HepG2 (cell line): ENCODE measurements around the gene WNT5B. TPM values are rescaled to one million over a fixed set of nuclear protein-coding genes. Genes with fewer than 3 reads are reported as not detected.

Source experiments
- ARHGAP35 ChIP-seq: sonication (generic); formaldehyde crosslinking; IDR thresholded peaks from 2 replicates; pipeline ENCODE4 v1.9.0; 2022; ENCODE audit warnings: mild to moderate bottlenecking, inconsistent platforms, moderate library complexity, missing genetic modification reagents, borderline replicate concordance
- CHD4 ChIP-seq: fragments of 200-600 bp; sonication (generic); IDR thresholded peaks from 2 replicates; pipeline ENCODE4 v1.7.0; 2017; ENCODE audit warnings: mild to moderate bottlenecking, low read length, borderline replicate concordance
- GATAD1 ChIP-seq: IDR thresholded peaks from 2 replicates; pipeline ENCODE4 v1.6.1; 2016; ENCODE audit warnings: missing genetic modification reagents, missing compliant biosample characterization
- MED1 ChIP-seq: sonication (generic); formaldehyde crosslinking; IDR thresholded peaks from 2 replicates; pipeline ENCODE4 v1.4.0; 2020; ENCODE audit warnings: missing genetic modification reagents
- MTF2 ChIP-seq: sonication (generic); formaldehyde crosslinking; IDR thresholded peaks from 2 replicates; pipeline ENCODE4 v1.5.0; 2020; ENCODE audit warnings: missing genetic modification reagents, borderline replicate concordance
- PAF1 ChIP-seq: IDR thresholded peaks from 2 replicates; pipeline ENCODE4 v1.6.1; 2016; ENCODE audit warnings: missing genetic modification reagents, missing compliant biosample characterization
- RNF2 ChIP-seq: fragments of 450-650 bp; conservative IDR thresholded peaks from 2 replicates; pipeline ENCODE4 v1.6.1; 2016; ENCODE audit warnings: low read depth
- SIX1 ChIP-seq: sonication (generic); formaldehyde crosslinking; IDR thresholded peaks from 2 replicates; pipeline ENCODE4 v1.4.0; 2020; ENCODE audit warnings: missing genetic modification reagents, borderline replicate concordance
- ZBTB21 ChIP-seq: sonication (generic); formaldehyde crosslinking; IDR thresholded peaks from 2 replicates; pipeline ENCODE4 v1.4.0; 2020; ENCODE audit warnings: missing genetic modification reagents
- ZNF232 ChIP-seq: sonication (generic); formaldehyde crosslinking; IDR thresholded peaks from 2 replicates; pipeline ENCODE4 v1.4.0; 2020; ENCODE audit warnings: missing genetic modification reagents, borderline replicate concordance
- ZNF335 ChIP-seq: sonication (generic); formaldehyde crosslinking; IDR thresholded peaks from 2 replicates; pipeline ENCODE4 v1.4.0; 2020; ENCODE audit warnings: missing genetic modification reagents
- ZNF629 ChIP-seq: sonication (generic); formaldehyde crosslinking; conservative IDR thresholded peaks from 2 replicates; pipeline ENCODE4 v1.5.0; 2020; ENCODE audit warnings: missing genetic modification reagents
- ZNF713 ChIP-seq: sonication (generic); formaldehyde crosslinking; IDR thresholded peaks from 2 replicates; pipeline ENCODE4 v1.4.0; 2020; ENCODE audit warnings: mild to moderate bottlenecking, missing genetic modification reagents
- ZNF782 ChIP-seq: sonication (generic); formaldehyde crosslinking; IDR thresholded peaks from 2 replicates; pipeline ENCODE4 v1.4.0; 2020; ENCODE audit warnings: missing genetic modification reagents, mild to moderate bottlenecking, borderline replicate concordance
- ZSCAN20 ChIP-seq: sonication (generic); formaldehyde crosslinking; IDR thresholded peaks from 2 replicates; pipeline ENCODE4 v1.4.0; 2020; ENCODE audit warnings: missing genetic modification reagents, mild to moderate bottlenecking, borderline replicate concordance
- ZSCAN21 ChIP-seq: sonication (generic); formaldehyde crosslinking; IDR thresholded peaks from 2 replicates; pipeline ENCODE4 v1.8.0; 2022; ENCODE audit warnings: mild to moderate bottlenecking, missing genetic modification reagents, moderate library complexity, borderline replicate concordance
- polyA plus RNA-seq, 8 experiments: library from polyadenylated mRNA; depleted of rRNA in 3 of 8; stranded (reverse) in 7 of 8; unstranded in 1 of 8; fragments of >200 nt; fragmentation: Illumina TruSeq in 4 of 8; extraction: Trizol in 4 of 8; gene quantifications; 2 replicates each; pipeline versions ENCODE4 v1.2.1 to v1.2.3, GENCODE V29; 2011 to 2016; ENCODE audit warnings: low read depth in 4 of 8, missing spikeins in 1 of 8, mixed read lengths in 1 of 8; ENCODE audit not compliant: insufficient read depth in 1 of 8
- total RNA-seq, 5 experiments: library from RNA; depleted of rRNA; stranded (reverse); fragments of >200 nt; fragmentation: Illumina TruSeq; extraction: Trizol; gene quantifications; 2 replicates each; pipeline ENCODE4 v1.2.3, GENCODE V29; 2016; ENCODE audit warnings: low read depth in 1 of 5
- TF ChIP-seq, protein P1 (sequence below): sonication (generic); formaldehyde crosslinking; IDR thresholded peaks from 2 replicates; pipeline ENCODE4 v1.4.0; 2020; ENCODE audit warnings: missing genetic modification reagents, borderline replicate concordance
- TF ChIP-seq, protein P2 (sequence below): sonication (generic); formaldehyde crosslinking; IDR thresholded peaks from 2 replicates; pipeline ENCODE4 v1.4.0; 2020; ENCODE audit warnings: missing genetic modification reagents
- TF ChIP-seq, protein P3 (sequence below): sonication (generic); formaldehyde crosslinking; conservative IDR thresholded peaks from 2 replicates; pipeline ENCODE4 v1.8.0; 2022; ENCODE audit warnings: missing genetic modification reagents

The WNT5B gene
- total and polyA plus RNA-seq, 2 of the 13 experiments (the other 11 are each of a cell fraction or from before 2014, with no cell fraction given): 0.04 TPM; not detected in 1

DNA sequence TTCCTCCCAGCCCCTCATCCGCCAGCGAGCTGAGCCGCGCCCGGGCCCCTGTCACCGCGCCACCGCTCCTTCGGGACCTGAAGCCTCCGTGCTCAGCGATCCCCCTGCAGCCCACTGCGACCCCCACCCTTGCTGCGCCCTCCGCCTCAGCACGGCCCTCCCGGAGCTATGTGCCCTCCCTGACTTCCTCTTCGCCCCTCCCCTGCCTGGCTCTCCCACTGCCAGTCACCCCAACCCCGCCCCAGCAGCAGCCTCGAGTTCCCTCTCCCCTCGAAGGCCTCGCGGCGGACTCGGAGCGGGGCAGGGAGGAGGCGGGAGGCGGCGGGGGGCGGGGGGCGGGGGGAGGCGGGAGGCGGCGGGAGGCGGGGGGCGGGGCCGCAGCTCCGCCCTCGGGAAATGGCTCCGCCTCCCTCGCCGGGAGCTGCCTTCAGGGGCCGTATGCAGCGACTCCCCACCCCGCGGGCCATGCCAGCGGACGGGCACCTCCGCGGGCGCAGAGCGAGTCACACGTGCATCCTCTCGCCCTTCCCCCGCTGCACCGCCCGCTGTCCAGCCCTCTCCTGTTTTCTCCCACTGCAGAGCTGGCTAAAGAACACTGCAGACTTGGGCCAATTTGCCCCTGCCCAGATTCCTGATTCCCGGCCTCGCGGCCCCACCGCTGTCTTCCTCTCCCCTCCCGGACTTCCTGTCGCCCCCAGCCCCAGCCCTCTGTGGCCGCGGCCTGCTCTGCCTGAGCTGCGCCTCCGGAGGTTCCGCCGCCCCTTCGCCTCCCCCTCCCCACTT, 32.7 kb downstream of the WNT5B start (continued):
- TF ChIP-seq, protein P1, sequence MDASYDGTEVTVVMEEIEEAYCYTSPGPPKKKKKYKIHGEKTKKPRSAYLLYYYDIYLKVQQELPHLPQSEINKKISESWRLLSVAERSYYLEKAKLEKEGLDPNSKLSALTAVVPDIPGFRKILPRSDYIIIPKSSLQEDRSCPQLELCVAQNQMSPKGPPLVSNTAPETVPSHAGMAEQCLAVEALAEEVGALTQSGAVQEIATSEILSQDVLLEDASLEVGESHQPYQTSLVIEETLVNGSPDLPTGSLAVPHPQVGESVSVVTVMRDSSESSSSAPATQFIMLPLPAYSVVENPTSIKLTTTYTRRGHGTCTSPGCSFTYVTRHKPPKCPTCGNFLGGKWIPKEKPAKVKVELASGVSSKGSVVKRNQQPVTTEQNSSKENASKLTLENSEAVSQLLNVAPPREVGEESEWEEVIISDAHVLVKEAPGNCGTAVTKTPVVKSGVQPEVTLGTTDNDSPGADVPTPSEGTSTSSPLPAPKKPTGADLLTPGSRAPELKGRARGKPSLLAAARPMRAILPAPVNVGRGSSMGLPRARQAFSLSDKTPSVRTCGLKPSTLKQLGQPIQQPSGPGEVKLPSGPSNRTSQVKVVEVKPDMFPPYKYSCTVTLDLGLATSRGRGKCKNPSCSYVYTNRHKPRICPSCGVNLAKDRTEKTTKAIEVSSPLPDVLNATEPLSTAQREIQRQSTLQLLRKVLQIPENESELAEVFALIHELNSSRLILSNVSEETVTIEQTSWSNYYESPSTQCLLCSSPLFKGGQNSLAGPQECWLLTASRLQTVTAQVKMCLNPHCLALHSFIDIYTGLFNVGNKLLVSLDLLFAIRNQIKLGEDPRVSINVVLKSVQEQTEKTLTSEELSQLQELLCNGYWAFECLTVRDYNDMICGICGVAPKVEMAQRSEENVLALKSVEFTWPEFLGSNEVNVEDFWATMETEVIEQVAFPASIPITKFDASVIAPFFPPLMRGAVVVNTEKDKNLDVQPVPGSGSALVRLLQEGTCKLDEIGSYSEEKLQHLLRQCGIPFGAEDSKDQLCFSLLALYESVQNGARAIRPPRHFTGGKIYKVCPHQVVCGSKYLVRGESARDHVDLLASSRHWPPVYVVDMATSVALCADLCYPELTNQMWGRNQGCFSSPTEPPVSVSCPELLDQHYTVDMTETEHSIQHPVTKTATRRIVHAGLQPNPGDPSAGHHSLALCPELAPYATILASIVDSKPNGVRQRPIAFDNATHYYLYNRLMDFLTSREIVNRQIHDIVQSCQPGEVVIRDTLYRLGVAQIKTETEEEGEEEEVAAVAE (CRISPR knock-in tag): no peak
- TF ChIP-seq ZSCAN21 (CRISPR knock-in tag): peak; percentile 47; the same call in 1 of the 2 replicates
- no peak for TF ChIP-seq ZNF782 (CRISPR knock-in tag)
- TF ChIP-seq, protein P2, sequence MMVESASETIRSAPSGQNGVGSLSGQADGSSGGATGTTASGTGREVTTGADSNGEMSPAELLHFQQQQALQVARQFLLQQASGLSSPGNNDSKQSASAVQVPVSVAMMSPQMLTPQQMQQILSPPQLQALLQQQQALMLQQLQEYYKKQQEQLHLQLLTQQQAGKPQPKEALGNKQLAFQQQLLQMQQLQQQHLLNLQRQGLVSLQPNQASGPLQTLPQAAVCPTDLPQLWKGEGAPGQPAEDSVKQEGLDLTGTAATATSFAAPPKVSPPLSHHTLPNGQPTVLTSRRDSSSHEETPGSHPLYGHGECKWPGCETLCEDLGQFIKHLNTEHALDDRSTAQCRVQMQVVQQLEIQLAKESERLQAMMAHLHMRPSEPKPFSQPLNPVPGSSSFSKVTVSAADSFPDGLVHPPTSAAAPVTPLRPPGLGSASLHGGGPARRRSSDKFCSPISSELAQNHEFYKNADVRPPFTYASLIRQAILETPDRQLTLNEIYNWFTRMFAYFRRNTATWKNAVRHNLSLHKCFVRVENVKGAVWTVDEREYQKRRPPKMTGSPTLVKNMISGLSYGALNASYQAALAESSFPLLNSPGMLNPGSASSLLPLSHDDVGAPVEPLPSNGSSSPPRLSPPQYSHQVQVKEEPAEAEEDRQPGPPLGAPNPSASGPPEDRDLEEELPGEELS (CRISPR knock-in tag): no peak
- TF ChIP-seq MTF2: no peak
- no peak for TF ChIP-seq PAF1 (CRISPR knock-in tag)
- TF ChIP-seq ZNF232 (CRISPR knock-in tag): no peak
- TF ChIP-seq GATAD1 (CRISPR knock-in tag): peak; percentile 38; the same call in 1 of the 2 replicates
- no peak for TF ChIP-seq CHD4
- TF ChIP-seq SIX1 (CRISPR knock-in tag): no peak
- TF ChIP-seq ZNF335 (CRISPR knock-in tag): no peak
- no peak for TF ChIP-seq ZSCAN20 (CRISPR knock-in tag)
- peak; percentile 56; the same call in 1 of the 2 replicates for TF ChIP-seq MED1 (CRISPR knock-in tag)
- TF ChIP-seq, protein P3, sequence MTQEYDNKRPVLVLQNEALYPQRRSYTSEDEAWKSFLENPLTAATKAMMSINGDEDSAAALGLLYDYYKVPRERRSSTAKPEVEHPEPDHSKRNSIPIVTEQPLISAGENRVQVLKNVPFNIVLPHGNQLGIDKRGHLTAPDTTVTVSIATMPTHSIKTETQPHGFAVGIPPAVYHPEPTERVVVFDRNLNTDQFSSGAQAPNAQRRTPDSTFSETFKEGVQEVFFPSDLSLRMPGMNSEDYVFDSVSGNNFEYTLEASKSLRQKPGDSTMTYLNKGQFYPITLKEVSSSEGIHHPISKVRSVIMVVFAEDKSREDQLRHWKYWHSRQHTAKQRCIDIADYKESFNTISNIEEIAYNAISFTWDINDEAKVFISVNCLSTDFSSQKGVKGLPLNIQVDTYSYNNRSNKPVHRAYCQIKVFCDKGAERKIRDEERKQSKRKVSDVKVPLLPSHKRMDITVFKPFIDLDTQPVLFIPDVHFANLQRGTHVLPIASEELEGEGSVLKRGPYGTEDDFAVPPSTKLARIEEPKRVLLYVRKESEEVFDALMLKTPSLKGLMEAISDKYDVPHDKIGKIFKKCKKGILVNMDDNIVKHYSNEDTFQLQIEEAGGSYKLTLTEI: no peak
- TF ChIP-seq ZNF713 (CRISPR knock-in tag): no peak
- TF ChIP-seq ARHGAP35: no peak
- TF ChIP-seq RNF2: no peak
- TF ChIP-seq ZBTB21 (CRISPR knock-in tag): 0 out of 2 replicates have a peak, but pooled peaks have one; percentile 18
- no peak for TF ChIP-seq ZNF629 (CRISPR knock-in tag)
